Endothelial cell of umbilical vein (primary cell): Measurements from ENCODE around the gene POLE2. TPM values are rescaled to one million over a fixed set of nuclear protein-coding genes. Genes with fewer than 3 reads are reported as not detected.

Source experiments
- BruUV-seq: library from RNA; stranded (reverse); fragments of 400-500 nt; replicated peaks from 2 replicates; lab custom pipeline; 2021; lab: Mats Ljungman, UMichigan
- CTCF ChIA-PET: fragments of 300-600, 350-600 bp; sonication (Branson Sonifier 250); formaldehyde crosslinking; loops from one replicate; lab custom pipeline; 2021; ENCODE audit warnings: antibody characterized with exemption, inconsistent platforms; lab: Charles Lee
- POLR2A ChIA-PET: fragments of 300-600, 350-600 bp; sonication (Branson Sonifier 250); formaldehyde crosslinking; loops from one replicate; lab custom pipeline; 2021; ENCODE audit warnings: antibody characterized with exemption, inconsistent platforms; lab: Charles Lee
- DNase-seq: peaks from one replicate; pipeline ENCODE4 v3.0.0-alpha.2; 2011; ENCODE audit warnings: low read depth, low spot score
- FAIRE-seq: peaks from 2 replicates; lab custom pipeline; 2011; peaks lifted over from hg19 to GRCh38; lab: Jason Lieb, UNC
- H2AFZ ChIP-seq: 2 replicates; pipeline ENCODE4 v1.6.0; 2012; ENCODE audit warnings: low read depth, low read length, control low read depth, inconsistent platforms
- H3K27ac ChIP-seq: 2 replicates; pipeline ENCODE4 v1.5.1; 2011; ENCODE audit warnings: low read depth, mild to moderate bottlenecking, control low read depth, low read length, moderate library complexity; ENCODE audit not compliant: insufficient read depth
- H3K27me3 ChIP-seq, 2 experiments: 2 replicates each; pipeline versions ENCODE4 v1.6.0 to v1.6.1; 2011; ENCODE audit warnings: low read length in 2 of 2, mixed read lengths in 1 of 2; ENCODE audit not compliant: control insufficient read depth in 2 of 2, insufficient read depth in 2 of 2
- H3K36me3 ChIP-seq, 2 experiments: 2 replicates in 1 of 2; 3 replicates in 1 of 2; pipeline ENCODE4 v1.5.1; 2011; ENCODE audit warnings: low read length in 2 of 2, mild to moderate bottlenecking in 1 of 2, moderate library complexity in 1 of 2; ENCODE audit not compliant: control insufficient read depth in 2 of 2, insufficient read depth in 2 of 2; ENCODE audit errors: extremely low read depth in 1 of 2
- H3K4me1 ChIP-seq: 3 replicates; pipeline ENCODE4 v1.5.1; 2011; ENCODE audit warnings: mild to moderate bottlenecking, low read length; ENCODE audit not compliant: control insufficient read depth, insufficient read depth; ENCODE audit errors: extremely low read depth
- H3K4me2 ChIP-seq: 2 replicates; pipeline ENCODE4 v1.6.1; 2011; ENCODE audit warnings: low read length, control low read depth, mixed read lengths; ENCODE audit not compliant: insufficient read depth
- H3K4me3 ChIP-seq, 3 experiments: fragments of 200-600 bp in 1 of 3; sonication (generic), shearing (Covaris generic) in 1 of 3; replicated peaks in 1 of 3; 2 replicates each; pipeline ENCODE4 v1.5.1; 2011 to 2016; ENCODE audit warnings: control low read depth in 3 of 3, low read length in 3 of 3, mild to moderate bottlenecking in 2 of 3, inconsistent platforms in 1 of 3, low read depth in 1 of 3, moderate library complexity in 1 of 3; ENCODE audit not compliant: insufficient read depth in 1 of 3
- H3K79me2 ChIP-seq: 2 replicates; pipeline ENCODE4 v1.6.0; 2012; ENCODE audit warnings: low read length, inconsistent platforms; ENCODE audit not compliant: control insufficient read depth, insufficient read depth
- H3K9ac ChIP-seq: replicated peaks from 2 replicates; pipeline ENCODE3; 2011; ENCODE audit warnings: low read length, control low read depth; ENCODE audit not compliant: insufficient read depth; ENCODE audit errors: extremely low read depth
- H3K9me1 ChIP-seq: replicated peaks from 3 replicates; pipeline ENCODE4 v1.6.0; 2011; ENCODE audit warnings: mild to moderate bottlenecking, low read length; ENCODE audit not compliant: control insufficient read depth, insufficient read depth; ENCODE audit errors: extremely low read depth
- H3K9me3 ChIP-seq: replicated peaks from 2 replicates; pipeline ENCODE4 v1.5.1; 2012; ENCODE audit warnings: low read length, inconsistent platforms; ENCODE audit not compliant: control insufficient read depth, insufficient read depth
- H4K20me1 ChIP-seq: replicated peaks from 2 replicates; pipeline ENCODE3; 2011; ENCODE audit warnings: mild to moderate bottlenecking, low read length; ENCODE audit not compliant: control insufficient read depth, insufficient read depth; ENCODE audit errors: extremely low read depth
- EZH2 ChIP-seq: IDR thresholded peaks from 2 replicates; pipeline ENCODE4 v1.6.1; 2012; ENCODE audit warnings: borderline replicate concordance, low read depth, mild to moderate bottlenecking, moderate library complexity, low read length, inconsistent platforms; ENCODE audit not compliant: severe bottlenecking
- FOS ChIP-seq: IDR thresholded peaks from 2 replicates; pipeline ENCODE4 v1.6.1; 2011; ENCODE audit warnings: mild to moderate bottlenecking, low read length, moderate library complexity, borderline replicate concordance; ENCODE audit not compliant: insufficient read depth
- GATA2 ChIP-seq: IDR thresholded peaks from 2 replicates; pipeline ENCODE4 v1.7.0; 2011; ENCODE audit warnings: low read depth, mild to moderate bottlenecking, moderate library complexity, mixed read lengths, low read length; ENCODE audit not compliant: insufficient read length, insufficient read depth
- JUN ChIP-seq: IDR thresholded peaks from 2 replicates; pipeline ENCODE4 v1.6.1; 2011; ENCODE audit warnings: borderline replicate concordance, low read depth; ENCODE audit not compliant: insufficient read length, insufficient read depth
- MYC ChIP-seq: IDR thresholded peaks from one replicate; pipeline ENCODE4 v1.6.1; 2011; ENCODE audit warnings: mild to moderate bottlenecking, low read depth, low read length
- POLR2A ChIP-seq: IDR thresholded peaks from 2 replicates; pipeline ENCODE4 v1.6.1; 2012; ENCODE audit warnings: low read depth, mild to moderate bottlenecking, control low read depth, low read length
- POLR2AphosphoS5 ChIP-seq: IDR thresholded peaks from 2 replicates; pipeline ENCODE4 v1.6.1; 2012; ENCODE audit warnings: low read depth, mild to moderate bottlenecking, control low read depth, low read length, moderate library complexity; ENCODE audit not compliant: insufficient read depth
- dilution Hi-C: fragments of 300-500 bp; cut with MboI; formaldehyde crosslinking; loops from one replicate; pipeline ENCODE4 v1.15.0; 2019; ENCODE audit warnings: low sequenced_read_pairs; ENCODE audit not compliant: extremely low pct_ligation_motif_present
- intact Hi-C: fragments of 100-400 bp; cut with micrococcal nuclease; formaldehyde crosslinking; loops from one replicate; pipeline ENCODE4 v1.10.0; 2022
- polyA plus RNA-seq, 4 experiments: library from polyadenylated mRNA; depleted of rRNA in 3 of 4; stranded (reverse) in 3 of 4; unstranded in 1 of 4; fragments of >200 nt; gene quantifications; 2 replicates each; pipeline versions ENCODE4 v1.2.1 to v1.2.3, GENCODE V29; 2011 to 2012; ENCODE audit warnings: missing spikeins in 1 of 4
- total RNA-seq: library from RNA; stranded (reverse); gene quantifications from 2 replicates; pipeline ENCODE4 v1.2.3, GENCODE V29; 2021
- TF ChIP-seq, protein P1 (sequence below), 2 donors: IDR thresholded peaks; 1 replicate in 1 of 2; 2 replicates in 1 of 2; pipeline ENCODE4 v1.5.1; 2011; ENCODE audit warnings: low read length in 2 of 2, mild to moderate bottlenecking in 2 of 2, moderate library complexity in 2 of 2, control low read depth in 1 of 2, inconsistent platforms in 1 of 2, low read depth in 1 of 2; ENCODE audit not compliant: insufficient read depth in 1 of 2; ENCODE audit errors: extremely low read depth in 1 of 2
- TF ChIP-seq, protein P2 (sequence below): IDR thresholded peaks from 2 replicates; pipeline ENCODE4 v1.6.1; 2011; ENCODE audit not compliant: insufficient read depth, insufficient read length

Gene POLE2
- total and polyA plus RNA-seq, 2 donors (not counting 3 experiments of a cell fraction or from before 2014, with no cell fraction given), result 12.5 to 16.4 TPM

DNA sequence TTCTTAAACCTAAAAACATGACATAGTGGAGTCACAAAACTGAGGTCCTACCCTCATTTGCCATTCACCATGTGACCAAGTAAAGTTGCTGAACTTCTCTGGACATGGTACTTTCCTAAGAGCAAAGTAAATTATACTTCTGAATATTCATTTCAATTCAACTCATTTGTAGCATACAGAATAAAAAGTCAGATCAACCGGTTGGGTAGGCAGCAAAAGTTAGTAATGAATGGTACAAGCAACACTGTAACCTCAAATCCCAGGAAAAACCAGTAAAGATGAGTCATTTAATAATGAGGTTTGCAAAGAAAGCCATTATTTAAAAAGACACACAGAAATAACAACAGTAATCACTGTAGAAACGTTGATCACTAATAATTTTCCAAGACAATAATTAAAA is 8.7 kb downstream of the POLE2 start:
- no peak overlapping the region for H3K27ac ChIP-seq

More for the DNA sequence above, 8.7 kb downstream of the POLE2 start:
- intact Hi-C loops, result no loop called here
- Histone ChIP-seq H3K4me2 (no peak overlapping the region), H4K20me1 (no peaks in the 10 kb centered on the region), H3K4me1 (no peaks in the 10 kb centered on the region), H3K79me2 (no peaks in the 10 kb centered on the region), H3K9ac (no peak overlapping the region), H3K36me3 (no peaks in the 10 kb centered on the region), H3K9me3 (no peaks in the 10 kb centered on the region), H3K4me3 (no peak overlapping the region), H2AFZ (no peak overlapping the region), H3K9me1 (no peaks in the 10 kb centered on the region), H3K27me3 (no peaks in the 10 kb centered on the region)
- FAIRE-seq (no peak), DNase-seq (no peak)
- TF ChIP-seq FOS (no peak), POLR2AphosphoS5 (no peak), GATA2 (no peak), MYC (no peak), POLR2A (no peak), JUN (no peak), EZH2 (no peak)
- TF ChIP-seq, protein P1, sequence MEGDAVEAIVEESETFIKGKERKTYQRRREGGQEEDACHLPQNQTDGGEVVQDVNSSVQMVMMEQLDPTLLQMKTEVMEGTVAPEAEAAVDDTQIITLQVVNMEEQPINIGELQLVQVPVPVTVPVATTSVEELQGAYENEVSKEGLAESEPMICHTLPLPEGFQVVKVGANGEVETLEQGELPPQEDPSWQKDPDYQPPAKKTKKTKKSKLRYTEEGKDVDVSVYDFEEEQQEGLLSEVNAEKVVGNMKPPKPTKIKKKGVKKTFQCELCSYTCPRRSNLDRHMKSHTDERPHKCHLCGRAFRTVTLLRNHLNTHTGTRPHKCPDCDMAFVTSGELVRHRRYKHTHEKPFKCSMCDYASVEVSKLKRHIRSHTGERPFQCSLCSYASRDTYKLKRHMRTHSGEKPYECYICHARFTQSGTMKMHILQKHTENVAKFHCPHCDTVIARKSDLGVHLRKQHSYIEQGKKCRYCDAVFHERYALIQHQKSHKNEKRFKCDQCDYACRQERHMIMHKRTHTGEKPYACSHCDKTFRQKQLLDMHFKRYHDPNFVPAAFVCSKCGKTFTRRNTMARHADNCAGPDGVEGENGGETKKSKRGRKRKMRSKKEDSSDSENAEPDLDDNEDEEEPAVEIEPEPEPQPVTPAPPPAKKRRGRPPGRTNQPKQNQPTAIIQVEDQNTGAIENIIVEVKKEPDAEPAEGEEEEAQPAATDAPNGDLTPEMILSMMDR (IDR thresholded peaks at IDR 0.05; ENCODE audit: extremely low read depth in 1 of 2, insufficient read depth in 1 of 2, low read depth in 1 of 2, low read length in 2 of 2), result no peak
- TF ChIP-seq, protein P2, sequence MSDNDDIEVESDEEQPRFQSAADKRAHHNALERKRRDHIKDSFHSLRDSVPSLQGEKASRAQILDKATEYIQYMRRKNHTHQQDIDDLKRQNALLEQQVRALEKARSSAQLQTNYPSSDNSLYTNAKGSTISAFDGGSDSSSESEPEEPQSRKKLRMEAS, result no peak
- no TSS peak for BruUV-seq
- ChIA-PET POLR2A (no interaction called here), CTCF (no interaction called here)
- dilution Hi-C loops, result no loop called here
